GM10248 (cell line): ENCODE measurements around the gene LRP8.

Experiments used
- CTCF ChIA-PET: fragments of 300-600 bp; sonication (Branson Sonifier 250); formaldehyde crosslinking; extraction: SDS; loops from one replicate; lab custom pipeline; 2021; ENCODE audit warnings: antibody characterized with exemption; lab: Yijun Ruan, JAX
- POLR2A ChIA-PET: fragments of 350-650 bp; sonication (Branson Sonifier 250); formaldehyde crosslinking; extraction: SDS; loops from one replicate; lab custom pipeline; 2020; ENCODE audit warnings: antibody characterized with exemption; lab: Yijun Ruan, JAX
- DNase-seq: peaks from one replicate; pipeline ENCODE4 v3.0.0; 2012; ENCODE audit errors: extremely low spot score
- CTCF ChIP-seq: IDR thresholded peaks from 2 replicates; pipeline ENCODE4 v1.5.1; 2012; ENCODE audit warnings: mild to moderate bottlenecking, low read depth; ENCODE audit errors: extremely low read depth, missing control alignments, control extremely low read depth

The LRP8 gene

GRCh38 chr1:53320646-53321045 lies 7.2 kb downstream of the LRP8 start:
- CTCF ChIA-PET: interaction anchor here (2.3 kb wide), 1 partner anchor 24 kb away, joined by 6 read pairs; no protein-coding TSS in a partner anchor
- no peak for DNase-seq
- no peak for TF ChIP-seq CTCF
- POLR2A ChIA-PET: no interaction called here

- CTCF ChIA-PET: interaction anchor here (0.9 to 2.6 kb wide), 4 partner anchors 23 to 500 kb away, joined by 3 to 8 read pairs (median 5); no protein-coding TSS in a partner anchor
- POLR2A ChIA-PET: interaction anchor here (0.6 kb wide), 1 partner anchor 32 kb away, joined by 3 read pairs; no protein-coding TSS in a partner anchor
- no peak for DNase-seq
- TF ChIP-seq CTCF: no peak
These were observed 8.4 kb downstream of the LRP8 start for GRCh38 chr1:53319296-53320101.

GRCh38 chr1:53317646-53318539 lies 10.0 kb downstream of the LRP8 start:
- CTCF ChIA-PET: interaction anchor here (1.0 to 2.6 kb wide), 5 partner anchors 10 to 78 kb away, joined by 3 to 8 read pairs (median 3); no protein-coding TSS in a partner anchor
- POLR2A ChIA-PET: interaction anchor here (1.1 kb wide), 1 partner anchor 8 kb away, joined by 4 read pairs; no protein-coding TSS in a partner anchor
- no peak for TF ChIP-seq CTCF
- no peak for DNase-seq

- CTCF ChIA-PET: interaction anchor here (1.0 to 2.6 kb wide), 7 partner anchors 9 to 79 kb away, joined by 3 to 8 read pairs (median 3); no protein-coding TSS in a partner anchor
- TF ChIP-seq CTCF: no peak
- DNase-seq: no peak
- POLR2A ChIA-PET: interaction anchor here (1.1 kb wide), 1 partner anchor 9 kb away, joined by 4 read pairs; no protein-coding TSS in a partner anchor
These were observed 10.9 kb downstream of the LRP8 start for GRCh38 chr1:53316766-53317581.

GRCh38 chr1:53316424-53316765 lies 11.5 kb downstream of the LRP8 start:
- CTCF ChIA-PET: interaction anchor here (1.0 to 1.8 kb wide), 2 partner anchors 21 to 77 kb away, joined by 3 to 6 read pairs; no protein-coding TSS in a partner anchor
- POLR2A ChIA-PET: interaction anchor here (0.6 kb wide), 1 partner anchor 64 kb away, joined by 4 read pairs; no protein-coding TSS in a partner anchor
- DNase-seq: no peak
- TF ChIP-seq CTCF: no peak
